ENCODE results near the gene STARD7. TPM values are rescaled to one million over a fixed set of nuclear protein-coding genes. Genes with fewer than 3 reads are reported as not detected.
"Not testable (repeated sequence)": the region's sequence is repeated elsewhere in the genome, so short reads cannot be mapped to it uniquely, and the experiment has no call there.

Gene STARD7
- total RNA-seq, 1 experiment from 2014 or later = 170 TPM

DNA sequence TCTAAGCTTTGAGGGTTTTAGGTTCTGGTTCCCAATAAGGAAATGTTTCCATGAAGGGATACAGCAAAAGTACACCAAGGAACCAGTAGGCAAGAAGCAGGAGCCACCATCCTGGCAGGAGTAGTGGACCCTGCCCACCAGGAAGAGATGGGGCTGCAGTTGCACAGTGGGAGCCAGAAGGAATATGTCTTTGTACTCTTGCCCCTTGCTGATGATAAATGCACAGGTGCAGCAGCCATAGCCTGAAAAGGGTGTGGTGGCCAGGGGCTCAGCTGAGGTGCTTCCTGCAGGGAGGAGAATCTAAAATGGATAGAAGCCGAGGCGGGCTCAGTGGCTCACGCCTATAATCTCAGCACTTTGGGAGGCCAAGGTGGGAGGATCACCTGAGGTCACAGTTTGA, 29.6 kb upstream of the STARD7 start:
- DNase-seq (ENCODE audit: extremely low read depth, low read depth) = no peak

DNA sequence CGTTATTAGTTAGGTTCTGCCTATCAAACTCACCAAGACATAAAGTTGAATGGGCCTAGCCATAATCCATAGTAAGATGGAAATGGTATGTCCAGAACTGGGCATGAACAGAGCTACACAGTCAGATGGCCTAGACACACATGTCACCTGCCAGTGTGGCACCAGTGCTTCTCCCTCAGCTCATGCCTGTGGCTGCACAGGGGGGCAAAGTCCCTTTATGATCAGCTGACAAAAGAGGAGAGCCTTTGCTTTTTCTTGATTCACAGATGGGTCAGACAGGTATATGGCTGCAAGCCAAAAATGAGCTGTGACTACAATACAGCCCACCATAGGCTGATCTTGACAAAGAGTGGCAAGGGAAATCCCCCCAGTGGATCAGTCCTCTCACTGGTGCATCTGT, 28.3 kb upstream of the STARD7 start:
- DNase-seq (ENCODE audit: extremely low read depth, low read depth) = no peak

DNA sequence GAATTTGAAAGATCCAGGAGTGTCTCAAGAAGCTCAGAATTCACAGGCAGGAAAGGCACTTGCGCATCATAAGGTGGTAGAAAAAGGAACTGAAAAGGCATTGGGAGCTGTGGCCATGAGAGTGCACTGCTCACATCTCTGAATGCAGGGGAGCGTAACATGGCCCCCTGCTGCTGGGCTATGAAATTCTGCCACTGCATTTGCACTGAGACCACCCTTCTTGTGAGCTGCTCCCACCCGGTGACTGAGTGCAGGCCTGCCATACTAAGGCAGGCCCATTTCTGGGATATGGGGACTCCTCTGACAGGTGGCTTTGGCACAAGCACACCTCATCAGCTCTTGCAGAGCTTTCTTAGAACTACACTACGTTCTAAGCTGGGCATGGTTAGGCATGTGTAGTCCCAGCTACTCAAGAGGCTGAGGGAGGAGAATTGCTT, 25.3 kb upstream of the STARD7 start:
- DNase-seq (ENCODE audit: extremely low read depth, low read depth) = no peak

DNA sequence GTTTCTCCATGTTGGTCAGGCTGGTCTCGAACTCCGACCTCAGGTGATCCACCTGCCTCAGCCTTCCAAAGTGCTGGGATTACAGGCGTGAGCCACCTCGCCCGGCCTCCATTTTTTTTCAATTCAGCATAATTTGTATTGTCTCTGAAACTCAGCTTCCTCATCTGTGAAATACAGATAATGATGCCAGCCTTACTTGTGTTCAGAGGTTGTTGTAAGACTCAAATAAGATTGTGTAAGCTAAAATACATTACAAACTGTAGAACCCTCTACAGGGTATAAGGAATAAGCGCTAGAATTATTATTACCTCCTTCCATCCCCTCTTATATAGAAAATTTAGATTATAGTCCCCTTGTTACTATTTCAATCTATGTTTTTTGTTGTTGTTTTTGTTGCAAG, 24.8 kb upstream of the STARD7 start:
- no peak for DNase-seq (ENCODE audit: extremely low read depth, low read depth)

DNA sequence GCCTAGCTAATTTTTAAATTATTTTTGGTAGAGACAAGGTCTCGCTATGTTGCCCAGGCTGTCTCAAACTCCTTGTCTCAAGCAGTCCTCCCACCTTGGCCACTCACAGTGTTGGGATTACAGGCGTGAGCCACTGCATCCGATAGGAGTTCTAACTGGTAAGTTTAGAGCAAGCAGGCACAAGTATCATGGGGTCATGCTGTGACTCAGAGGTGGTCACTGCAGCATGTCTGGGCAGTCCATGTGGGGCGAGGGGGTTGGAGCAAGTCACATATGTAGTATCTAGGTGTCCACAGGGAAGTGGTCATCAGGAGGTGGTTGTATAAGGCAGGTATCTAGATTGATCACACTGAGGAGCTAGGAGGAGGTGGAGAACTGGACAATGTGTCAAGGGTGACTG, 22.7 kb upstream of the STARD7 start:
- no peak for DNase-seq (ENCODE audit: extremely low read depth, low read depth)

DNA sequence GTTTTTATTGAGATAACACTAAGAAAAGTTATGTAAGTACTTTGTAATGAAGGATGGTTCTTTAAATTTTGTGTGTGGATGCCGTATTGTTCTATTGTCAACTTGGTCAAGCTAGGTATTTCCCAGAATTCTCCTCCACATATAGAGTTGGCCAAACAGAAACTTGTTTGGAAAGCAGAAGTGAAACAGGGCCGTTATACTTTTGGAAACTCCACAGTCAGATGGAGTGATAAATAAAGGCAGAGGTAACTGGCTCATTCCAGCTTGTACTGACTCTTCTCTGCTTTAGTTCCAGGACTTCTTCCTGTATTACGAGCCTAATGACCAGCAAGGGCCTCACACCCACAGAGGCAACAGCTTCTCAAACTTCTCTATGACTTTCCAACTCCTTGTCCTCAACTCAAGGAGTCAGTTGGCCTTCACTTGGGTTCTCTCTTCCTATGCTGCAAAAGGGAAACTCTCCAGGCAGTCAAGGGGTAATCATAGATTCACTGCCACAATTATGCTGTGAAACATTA, 16.4 kb upstream of the STARD7 start:
- DNase-seq (ENCODE audit: extremely low read depth, low read depth) = no peak

DNA sequence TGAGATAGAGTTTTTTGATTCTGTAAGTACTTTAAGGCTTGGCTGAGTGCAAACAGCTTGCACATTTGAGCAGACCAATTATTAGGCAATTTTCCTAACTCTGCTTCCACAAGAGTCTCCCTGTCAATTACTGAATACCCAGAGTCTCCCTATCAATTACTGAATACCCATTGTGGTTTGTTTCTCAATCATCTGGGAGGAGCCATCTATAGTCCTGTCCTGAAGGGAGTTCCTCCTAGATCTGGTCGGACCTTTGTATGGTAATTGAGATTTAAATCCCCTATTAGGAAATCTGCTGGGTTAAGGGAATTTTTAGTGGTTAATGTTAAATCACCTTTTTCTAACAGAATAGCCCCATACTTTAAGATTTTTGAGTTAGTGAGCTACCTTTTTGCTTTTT, 12.5 kb upstream of the STARD7 start:
- not testable (repeated sequence) for DNase-seq (ENCODE audit: extremely low read depth, low read depth)

DNA sequence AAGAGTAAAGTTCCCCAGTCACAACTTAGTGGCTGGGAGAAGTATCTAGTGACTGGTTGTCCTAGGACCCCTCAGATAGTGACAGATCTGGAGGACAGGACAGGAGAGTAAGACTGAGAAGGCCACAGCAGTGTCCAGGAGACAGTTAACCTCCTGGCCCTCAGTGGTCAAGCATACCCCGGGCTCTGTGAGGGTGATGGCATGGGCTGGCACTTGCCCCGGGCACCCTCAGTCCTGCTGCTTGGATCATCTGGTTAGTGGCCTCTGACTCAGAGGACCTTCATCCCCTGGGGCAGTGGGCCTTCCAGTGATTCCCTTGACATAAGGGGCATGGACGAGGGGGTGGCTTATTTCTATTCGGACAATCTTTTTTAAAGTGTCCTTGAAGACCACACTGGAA, 11.3 kb upstream of the STARD7 start:
- DNase-seq (ENCODE audit: extremely low read depth, low read depth) = not testable (repeated sequence)

DNA sequence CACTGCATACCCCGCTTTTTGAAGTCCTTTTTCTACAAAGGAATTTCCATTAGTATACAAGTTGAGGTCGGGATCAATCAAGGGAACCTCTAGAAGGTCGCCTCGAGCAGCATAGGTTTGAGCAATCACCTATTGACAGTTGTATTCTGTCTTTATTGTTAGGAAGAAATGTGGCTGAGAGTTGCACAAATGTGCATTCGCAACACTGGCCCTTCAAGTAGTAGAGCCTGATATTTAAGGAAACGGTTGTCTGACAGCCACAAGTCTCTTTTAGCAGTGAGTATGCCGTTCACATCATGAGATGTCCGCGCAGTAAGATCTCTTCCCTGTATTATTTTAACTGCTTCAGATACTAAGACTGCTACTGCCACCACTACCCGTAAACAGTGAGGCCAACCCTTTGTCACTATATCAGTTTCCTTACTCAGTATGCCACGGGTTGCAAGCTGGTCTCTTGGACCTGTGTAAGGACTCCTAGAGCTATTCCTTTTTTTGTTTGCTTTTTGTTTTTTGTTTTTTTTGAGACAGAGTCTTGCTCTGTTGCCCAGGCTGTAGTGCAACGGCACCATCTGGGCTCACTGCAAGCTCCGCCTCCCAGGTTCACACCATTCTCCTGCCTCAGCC, 10.0 kb upstream of the STARD7 start:
- DNase-seq (ENCODE audit: extremely low read depth, low read depth) = no peak

DNA sequence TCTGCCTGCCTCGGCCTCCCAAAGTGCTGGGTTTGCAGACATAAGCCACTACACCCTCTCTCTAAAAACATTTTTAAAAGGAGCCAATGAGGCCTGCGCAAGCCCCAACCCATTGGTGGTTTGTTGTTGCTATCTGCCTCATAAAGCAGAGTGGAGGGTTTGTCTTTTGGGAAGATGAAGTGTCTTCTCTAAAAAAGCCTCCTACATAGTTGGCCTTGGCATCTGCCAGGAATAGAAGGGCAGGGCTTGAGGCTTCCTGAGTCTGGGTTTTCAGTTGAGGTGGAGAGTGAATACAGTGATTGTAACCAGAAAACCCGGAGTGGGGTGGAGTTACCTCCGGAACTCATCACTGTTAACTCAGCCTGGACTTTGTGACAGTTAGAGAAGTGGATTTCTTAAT, 5.9 kb upstream of the STARD7 start:
- DNase-seq (ENCODE audit: extremely low read depth, low read depth) = no peak

DNA sequence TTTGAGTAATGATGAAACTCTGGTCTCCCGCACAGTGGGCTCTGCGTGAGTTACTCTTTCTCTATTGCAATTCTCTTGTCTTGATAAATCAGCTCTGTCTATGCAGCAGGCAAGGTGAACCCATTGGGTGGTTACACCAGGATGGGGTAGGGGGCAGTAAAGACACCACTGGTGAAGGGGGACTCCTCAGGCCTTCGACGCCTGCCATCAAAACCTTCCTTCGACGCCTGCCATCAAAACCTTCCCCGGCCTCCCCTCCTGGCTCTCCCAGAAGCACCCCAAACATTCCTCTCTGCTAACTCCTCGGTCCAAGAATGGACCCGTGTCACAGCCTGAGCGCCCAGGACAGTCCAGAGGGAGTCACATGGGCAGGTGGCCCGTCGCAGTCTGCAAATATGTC, 4.8 kb upstream of the STARD7 start:
- no peak for DNase-seq (ENCODE audit: extremely low read depth, low read depth)

DNA sequence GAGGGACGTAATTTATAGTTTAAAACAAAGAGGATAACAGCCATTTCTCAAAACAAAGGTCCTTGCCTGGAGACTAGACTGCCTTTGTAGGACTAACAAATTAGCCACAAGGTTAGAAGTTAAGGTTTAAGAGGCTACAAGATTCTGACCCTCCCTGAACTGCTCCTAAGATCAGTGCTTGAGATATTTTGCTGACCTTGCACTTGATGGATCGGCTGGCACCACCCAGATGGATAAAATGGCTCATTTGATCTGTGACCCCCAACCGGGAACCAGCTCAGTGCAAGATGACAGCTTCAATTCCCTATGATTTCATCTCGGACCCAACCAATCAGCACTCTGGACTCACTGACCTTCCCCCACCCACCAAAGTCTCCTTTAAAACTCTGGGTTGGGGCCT, 3.7 kb upstream of the STARD7 start:
- no peak for DNase-seq (ENCODE audit: extremely low read depth, low read depth)

DNA sequence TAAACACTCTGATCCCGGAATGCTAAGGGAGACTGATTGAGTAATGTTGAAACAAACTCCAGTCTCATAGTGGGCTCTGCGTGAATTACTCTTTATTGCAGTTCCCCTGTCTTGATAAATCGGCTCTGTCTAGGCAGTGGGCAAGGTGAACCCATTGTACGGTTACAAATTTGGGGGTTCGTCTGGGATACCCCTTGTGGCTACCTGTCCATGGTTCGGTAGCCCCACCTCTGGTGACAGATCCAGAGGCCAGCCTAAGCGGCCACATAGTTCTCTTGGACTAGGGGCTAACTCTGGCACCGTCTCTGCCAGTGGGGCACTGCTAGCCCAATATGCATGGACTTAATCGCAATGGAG, 1.1 kb upstream of the STARD7 start:
- no peak for DNase-seq (ENCODE audit: extremely low read depth, low read depth)

DNA sequence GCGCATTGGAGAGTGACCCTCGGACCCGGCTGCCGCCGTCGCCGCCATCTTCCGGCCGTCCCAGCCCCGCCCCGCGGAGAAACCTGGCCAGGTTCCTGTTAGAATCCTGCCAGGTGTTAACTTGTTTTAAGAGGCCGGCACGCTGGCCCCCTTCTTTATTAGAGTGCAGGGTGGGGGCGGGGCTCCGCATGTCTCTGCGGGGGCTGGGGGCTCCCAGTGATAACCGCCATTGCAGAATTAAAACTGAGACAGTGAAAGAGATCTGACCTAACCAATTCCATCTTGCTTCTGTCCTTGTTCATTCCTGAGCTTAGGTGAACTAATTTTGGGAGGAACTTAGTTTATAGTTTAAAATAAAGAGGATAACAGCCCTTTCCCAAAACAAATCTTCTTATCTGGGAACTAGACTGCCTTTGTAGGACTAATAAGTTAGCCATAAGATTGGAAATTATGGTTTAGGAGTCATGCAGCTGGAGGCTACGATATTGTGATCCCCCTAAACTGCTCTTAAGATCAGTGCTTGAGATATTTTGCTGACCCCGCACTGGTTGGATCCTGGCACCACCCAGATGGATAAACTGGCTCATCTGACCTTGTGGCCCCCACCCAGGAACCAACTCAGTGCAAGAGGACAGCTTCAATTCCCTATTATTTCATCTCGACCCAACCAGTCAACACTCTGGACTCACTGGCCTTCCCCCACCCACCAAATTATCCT, 543 bp upstream of the STARD7 start:
- DNase-seq (ENCODE audit: extremely low read depth, low read depth) = no peak

DNA sequence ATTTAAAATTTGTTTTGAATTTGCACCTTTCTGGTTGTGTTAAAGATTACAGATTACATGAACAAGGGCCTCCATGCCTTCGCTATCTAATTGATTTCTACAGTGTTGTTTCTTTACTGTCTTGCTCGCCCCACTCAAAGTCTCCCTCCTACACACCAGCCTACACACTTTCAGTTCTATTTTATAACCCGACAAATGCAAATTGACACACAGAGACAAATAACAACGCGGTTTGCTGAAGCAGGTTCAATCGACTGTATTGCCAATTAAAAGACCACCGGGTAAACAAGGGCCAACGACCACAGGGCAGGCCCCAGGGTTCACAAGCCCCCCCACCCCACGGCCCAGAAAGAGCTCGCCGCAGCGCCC, 869 bp downstream of the STARD7 start:
- no peak for DNase-seq (ENCODE audit: extremely low read depth, low read depth)

DNA sequence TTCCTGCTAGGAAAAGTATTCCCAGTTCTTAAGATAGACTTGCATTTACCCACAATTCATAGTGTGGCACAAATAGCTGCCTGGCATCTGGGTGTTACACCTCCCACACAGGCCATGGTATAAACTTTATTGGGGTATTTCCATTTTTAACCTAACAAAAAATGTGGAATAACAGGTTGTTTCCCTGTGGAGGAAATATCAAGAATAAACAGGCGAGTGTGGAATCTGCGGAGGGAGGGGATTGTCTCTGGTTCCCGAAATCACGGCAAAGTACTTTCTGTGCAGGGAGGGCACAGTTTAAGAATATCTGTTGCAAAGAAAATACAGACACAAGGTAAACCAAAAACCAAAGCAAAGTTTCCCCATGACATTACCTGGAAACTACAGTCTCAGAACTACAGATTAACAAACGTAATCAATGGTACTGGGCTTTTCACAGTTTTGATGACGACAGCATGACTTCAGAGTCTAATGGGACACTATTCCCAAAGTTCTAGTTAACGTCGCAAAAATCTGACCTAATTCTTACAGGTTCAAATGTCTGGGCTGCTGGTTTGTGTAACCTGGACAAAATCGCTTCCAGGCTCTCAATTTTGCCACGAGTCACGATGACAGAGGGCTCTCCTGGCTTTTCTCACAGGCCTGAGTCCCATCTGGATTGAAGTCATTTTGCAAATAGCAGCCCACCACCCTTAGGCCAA, 1.4 kb downstream of the STARD7 start:
- no peak for DNase-seq (ENCODE audit: extremely low read depth, low read depth)

DNA sequence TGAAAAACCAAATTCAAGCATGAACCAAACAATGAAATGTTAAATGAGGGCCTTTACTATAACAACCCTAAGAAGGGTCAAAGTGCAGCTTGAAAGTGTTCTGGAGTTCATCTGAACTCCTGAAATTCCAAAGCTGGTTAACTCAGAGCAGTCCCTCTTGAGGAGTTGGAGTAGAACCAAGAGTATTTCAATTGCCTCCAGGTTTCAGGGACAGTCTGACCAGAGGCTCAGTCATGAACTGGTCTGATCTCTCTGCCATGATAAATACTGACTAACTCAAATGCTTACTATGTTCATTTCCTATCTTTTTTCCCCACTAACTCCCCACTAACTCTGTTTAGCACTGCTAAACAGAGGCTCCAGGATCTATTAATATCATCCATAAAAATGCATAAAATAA, 2.7 kb downstream of the STARD7 start:
- no peak for DNase-seq (ENCODE audit: extremely low read depth, low read depth)

DNA sequence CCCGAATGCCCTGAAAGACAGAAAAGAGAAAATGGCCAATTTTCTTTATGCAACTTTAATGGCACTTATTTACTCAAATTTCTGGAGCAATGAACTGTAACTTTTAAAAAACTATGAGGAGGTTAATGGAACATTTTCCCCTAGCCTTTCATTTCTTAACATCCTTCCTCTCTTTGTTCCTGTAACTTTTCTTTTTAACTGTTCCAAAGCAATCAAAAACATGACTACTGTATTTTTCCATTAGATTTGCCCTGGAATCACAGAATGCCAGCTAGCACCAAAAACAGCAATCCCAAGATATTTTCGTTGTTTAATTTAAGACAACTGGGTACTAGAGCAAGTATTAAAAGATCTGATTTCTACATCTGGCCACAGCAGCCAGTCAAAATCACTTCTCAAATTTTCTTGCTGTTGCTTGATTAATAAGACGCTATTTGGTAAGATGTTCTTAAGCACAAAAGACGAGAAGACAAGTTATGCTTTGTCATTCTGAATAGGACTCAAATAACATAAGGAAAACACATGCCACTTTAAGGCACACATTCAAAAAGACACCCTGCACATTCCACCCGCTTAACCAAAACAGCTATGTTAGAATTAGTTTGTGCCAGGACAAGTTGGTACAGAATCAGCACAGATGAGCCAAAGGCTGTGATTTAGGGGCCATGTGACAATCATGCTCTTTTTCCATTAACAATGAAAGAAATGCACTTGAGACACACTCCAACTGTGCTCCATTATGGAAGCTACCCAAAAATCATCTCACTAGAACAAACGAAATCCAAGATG, 3.6 kb downstream of the STARD7 start:
- peak; percentile 25 for DNase-seq (ENCODE audit: extremely low read depth, low read depth)

DNA sequence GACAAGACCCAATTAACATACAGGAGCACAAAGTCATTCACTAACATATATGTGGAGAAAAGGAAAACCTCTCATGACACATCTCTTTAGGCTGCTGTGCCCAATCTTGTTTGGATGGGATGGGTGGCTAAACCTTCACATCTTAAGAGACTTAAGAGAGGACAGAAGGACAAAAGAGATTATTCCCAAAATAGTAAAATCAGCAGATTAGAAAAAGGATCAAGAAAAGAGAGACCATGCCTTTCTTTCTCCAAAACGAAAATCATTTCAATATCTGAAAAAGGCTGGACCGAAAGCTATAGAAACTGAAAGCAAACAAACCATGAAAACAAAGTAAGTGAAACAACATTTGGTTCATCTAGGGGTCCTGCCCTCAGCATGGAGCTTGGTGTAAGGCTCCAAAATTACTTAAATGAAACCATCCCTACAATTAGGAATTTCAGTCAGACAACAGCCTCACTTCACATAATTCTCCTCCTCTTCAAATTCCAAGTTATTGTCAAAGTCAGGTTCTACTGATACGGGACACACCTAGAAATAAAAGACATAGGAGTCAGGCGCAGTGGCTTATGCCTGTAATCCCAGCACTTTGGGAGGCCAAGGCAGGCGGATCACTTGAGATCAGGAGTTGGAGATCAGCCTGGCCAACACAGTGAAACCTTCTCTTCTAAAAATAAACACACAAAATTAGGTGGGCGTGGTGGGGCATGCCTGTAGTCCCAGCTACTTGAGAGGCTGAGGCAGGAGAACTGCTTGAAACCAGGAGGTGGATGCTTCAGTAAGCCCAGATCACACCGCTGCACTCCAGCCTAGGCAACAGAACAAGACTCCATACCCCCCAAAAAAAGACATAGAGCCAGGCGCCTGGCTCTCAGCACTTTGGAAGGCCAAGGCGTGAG, 5.2 kb downstream of the STARD7 start:
- DNase-seq (ENCODE audit: extremely low read depth, low read depth) = no peak

Data from NCI-H460 (cell line).